Osteoblast (primary cell): ENCODE data around the gene RAB7A. TPM values are rescaled to one million over a fixed set of nuclear protein-coding genes. Genes with fewer than 3 reads are reported as not detected.

Source experiments
- DNase-seq: peaks from one replicate; pipeline ENCODE4 v3.0.0; 2011; ENCODE audit warnings: low spot score, mixed read lengths; ENCODE audit not compliant: insufficient read length; ENCODE audit errors: missing footprints
- H2AFZ ChIP-seq: 2 replicates; pipeline ENCODE4 v1.6.0; 2011; ENCODE audit warnings: mild to moderate bottlenecking, low read length
- H3K27ac ChIP-seq: 2 replicates; pipeline ENCODE4 v1.5.1; 2011; ENCODE audit warnings: mild to moderate bottlenecking, low read depth, low read length, moderate library complexity
- H3K27me3 ChIP-seq: 2 replicates; pipeline ENCODE4 v1.6.0; 2012; ENCODE audit warnings: mild to moderate bottlenecking, control low read depth, inconsistent platforms, low read length, moderate library complexity; ENCODE audit not compliant: insufficient read depth
- H3K36me3 ChIP-seq: 2 replicates; pipeline ENCODE4 v1.5.1; 2011; ENCODE audit warnings: mild to moderate bottlenecking, low read length, control low read depth, moderate library complexity; ENCODE audit not compliant: insufficient read depth
- H3K4me1 ChIP-seq: 2 replicates; pipeline ENCODE4 v1.5.1; 2011; ENCODE audit warnings: mild to moderate bottlenecking, low read length, control low read depth, moderate library complexity; ENCODE audit not compliant: insufficient read depth
- H3K4me2 ChIP-seq: 2 replicates; pipeline ENCODE4 v1.6.0; 2011; ENCODE audit warnings: mild to moderate bottlenecking, low read length; ENCODE audit not compliant: insufficient read depth
- H3K4me3 ChIP-seq: fragments of 200-600 bp; sonication (generic); 3 replicates; pipeline ENCODE4 v1.5.1; 2012; ENCODE audit warnings: mild to moderate bottlenecking, low read length, inconsistent platforms; ENCODE audit not compliant: insufficient read depth
- H3K79me2 ChIP-seq: 2 replicates; pipeline ENCODE4 v1.6.0; 2012; ENCODE audit warnings: mild to moderate bottlenecking, low read length, control low read depth, inconsistent platforms; ENCODE audit not compliant: insufficient read depth
- H3K9me3 ChIP-seq: 2 replicates; pipeline ENCODE4 v1.5.1; 2011; ENCODE audit warnings: low read depth, low read length, control low read depth
- H4K20me1 ChIP-seq: 2 replicates; pipeline ENCODE4 v1.6.0; 2012; ENCODE audit warnings: mild to moderate bottlenecking, low read length, control low read depth; ENCODE audit not compliant: insufficient read depth
- CTCF ChIP-seq: IDR thresholded peaks from 2 replicates; pipeline ENCODE4 v1.5.1; 2011; ENCODE audit warnings: mild to moderate bottlenecking, low read depth, low read length, moderate library complexity; ENCODE audit errors: extremely low read depth
- total RNA-seq: library from RNA; depleted of rRNA; stranded (reverse); fragments of >200 nt; gene quantifications from 2 replicates; pipeline ENCODE4 v1.2.3, GENCODE V29; 2012

The RAB7A gene
- total RNA-seq, 1 donor: 86.1 TPM

DNA sequence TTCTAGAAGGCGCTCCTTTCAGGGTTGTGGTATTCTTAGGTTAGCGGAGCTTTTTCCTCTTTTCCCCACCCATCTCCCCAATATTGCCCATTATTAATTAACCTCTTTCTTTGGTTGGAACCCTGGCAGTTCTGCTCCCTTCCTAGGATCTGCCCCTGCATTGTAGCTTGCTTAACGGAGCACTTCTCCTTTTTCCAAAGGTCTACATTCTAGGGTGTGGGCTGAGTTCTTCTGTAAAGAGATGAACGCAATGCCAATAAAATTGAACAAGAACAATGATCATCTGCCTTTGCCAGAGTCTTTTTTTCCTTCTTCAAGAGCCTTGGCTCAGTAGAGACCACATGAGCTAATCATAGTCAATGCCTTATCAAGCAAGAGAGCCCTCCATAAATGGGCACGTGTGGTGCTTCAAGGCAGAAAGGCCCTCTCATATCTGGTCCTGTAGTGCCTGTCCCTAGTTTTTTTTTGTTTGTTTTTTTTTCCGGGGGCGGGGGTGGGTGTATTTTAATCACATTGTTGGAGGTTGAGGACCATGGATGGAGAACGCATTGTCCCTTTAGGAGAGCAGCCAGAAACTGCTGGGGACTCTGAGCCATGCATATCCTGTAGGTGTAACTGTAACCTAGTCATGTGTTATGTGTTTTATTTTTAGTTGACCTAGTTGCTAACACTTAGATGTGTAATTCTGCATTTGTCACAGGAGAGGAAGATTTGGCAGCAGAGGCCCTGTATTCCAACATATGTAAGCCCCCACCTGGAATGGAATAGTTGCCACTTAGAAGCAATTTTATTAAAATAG lies 88.7 kb downstream of the RAB7A start:
- no peaks in the 10 kb centered on the region for H3K9me3 ChIP-seq
- H3K4me3 ChIP-seq: no peak overlapping the region
- no peaks in the 10 kb centered on the region for H3K27me3 ChIP-seq
- H3K4me1 ChIP-seq: no peaks in the 10 kb centered on the region
- peaks cover 70% of the 10 kb centered on the region for H3K36me3 ChIP-seq
- H2AFZ ChIP-seq: no peak overlapping the region
- H3K27ac ChIP-seq: no peak overlapping the region
- H3K79me2 ChIP-seq: peaks cover 12% of the 10 kb centered on the region
- no peak for TF ChIP-seq CTCF
- DNase-seq: no peak
- peaks cover 6% of the 10 kb centered on the region for H4K20me1 ChIP-seq
- no peak overlapping the region for H3K4me2 ChIP-seq

DNA sequence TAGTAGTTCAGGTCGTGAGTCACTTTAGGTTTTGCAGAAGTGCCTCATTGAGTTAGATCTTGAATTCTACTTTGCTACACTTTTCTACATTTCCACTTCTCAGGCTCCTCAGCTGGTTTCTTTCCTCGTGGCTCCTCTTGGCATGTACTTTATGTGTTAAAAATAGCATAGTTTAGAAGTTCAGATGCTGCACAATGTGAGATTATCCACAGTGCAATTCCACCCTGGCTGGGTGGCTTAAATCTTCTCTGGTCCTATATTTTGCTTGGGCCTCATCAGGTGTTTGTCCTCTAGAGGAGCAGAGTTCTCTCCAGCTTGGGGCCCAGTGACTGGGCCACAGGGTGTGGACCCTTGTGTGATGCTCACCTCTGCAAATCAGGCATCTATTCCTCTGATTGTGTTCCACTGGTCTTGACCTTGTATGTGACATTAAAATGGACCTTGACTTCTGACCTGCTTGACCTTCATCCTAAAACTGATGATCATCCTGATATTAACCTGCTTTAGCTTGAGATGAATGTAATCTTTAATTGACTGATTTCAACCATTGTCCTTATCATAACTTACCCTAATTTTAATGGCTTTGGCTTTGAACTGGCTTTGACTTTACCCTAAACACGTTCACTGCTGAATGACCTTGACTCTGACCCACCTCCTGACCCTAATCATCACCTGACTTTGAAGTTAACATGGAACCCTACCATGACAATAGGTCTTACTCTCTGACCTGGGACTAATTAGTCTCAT lies 89.5 kb downstream of the RAB7A start:
- no peak overlapping the region for H2AFZ ChIP-seq
- H3K36me3 ChIP-seq: peaks cover 67% of the 10 kb centered on the region
- no peaks in the 10 kb centered on the region for H3K9me3 ChIP-seq
- H3K4me2 ChIP-seq: no peak overlapping the region
- H4K20me1 ChIP-seq: peaks cover 6% of the 10 kb centered on the region
- no peak for TF ChIP-seq CTCF
- H3K27me3 ChIP-seq: no peaks in the 10 kb centered on the region
- DNase-seq: no peak
- no peak overlapping the region for H3K27ac ChIP-seq
- H3K4me1 ChIP-seq: no peaks in the 10 kb centered on the region
- H3K4me3 ChIP-seq: no peak overlapping the region
- H3K79me2 ChIP-seq: peaks cover 8% of the 10 kb centered on the region

- H3K4me1 ChIP-seq: no peaks in the 10 kb centered on the region
- H3K27me3 ChIP-seq: no peaks in the 10 kb centered on the region
- no peak overlapping the region for H3K27ac ChIP-seq
- TF ChIP-seq CTCF: no peak
- no peak overlapping the region for H3K4me2 ChIP-seq
- H3K79me2 ChIP-seq: peaks cover 2% of the 10 kb centered on the region
- no peak for DNase-seq
- no peaks in the 10 kb centered on the region for H3K9me3 ChIP-seq
- no peak overlapping the region for H2AFZ ChIP-seq
- peaks cover 44% of the 10 kb centered on the region for H3K36me3 ChIP-seq
- no peak overlapping the region for H3K4me3 ChIP-seq
- H4K20me1 ChIP-seq: peaks cover 6% of the 10 kb centered on the region
Measured at GRCh38 chr3:128818186-128818787, 92.3 kb downstream of the RAB7A start.
